Vagina (tissue), 2 donors: Measurements from ENCODE around the gene CRLF2. TPM values are rescaled to one million over a fixed set of nuclear protein-coding genes. Genes with fewer than 3 reads are reported as not detected.
"Not testable (repeated sequence)": the region's sequence is repeated elsewhere in the genome, so short reads cannot be mapped to it uniquely, and the experiment has no call there.

Source experiments
- DNase-seq, 2 donors: peaks; one replicate each; pipeline ENCODE4 v3.0.0-alpha.2; 2017; ENCODE audit errors: extremely low spot score in 2 of 2
- H3K27ac ChIP-seq: fragments of 200-600 bp; sonication (generic); one replicate; pipeline ENCODE4 v1.5.1; 2019
- H3K27me3 ChIP-seq: fragments of 200-600 bp; sonication (generic); one replicate; pipeline ENCODE4 v1.5.1; 2019
- H3K36me3 ChIP-seq, 2 donors: fragments of 200-600 bp; sonication (generic); one replicate each; pipeline ENCODE4 v1.5.1; 2017 to 2019
- H3K4me1 ChIP-seq: fragments of 200-600 bp; sonication (generic); one replicate; pipeline ENCODE4 v1.5.1; 2019
- H3K4me3 ChIP-seq, 2 donors: fragments of 200-600 bp; sonication (generic); 1 replicate in 1 of 2; 2 replicates in 1 of 2; pipeline ENCODE4 v1.5.1; 2016 to 2019
- H3K9me3 ChIP-seq: fragments of 200-600 bp; sonication (generic); one replicate; pipeline ENCODE4 v1.5.1; 2019
- POLR2A ChIP-seq, 2 donors: fragments of 450-650 bp; IDR thresholded peaks; one replicate each; pipeline ENCODE4 v1.6.1; 2017; ENCODE audit warnings: antibody characterized with exemption in 2 of 2, mild to moderate bottlenecking in 2 of 2, moderate library complexity in 2 of 2
- POLR2AphosphoS5 ChIP-seq, 2 donors: sonication (generic); formaldehyde crosslinking; IDR thresholded peaks; one replicate each; pipeline ENCODE4 v1.9.0; 2017; ENCODE audit warnings: antibody characterized with exemption in 2 of 2, mild to moderate bottlenecking in 2 of 2, low read depth in 1 of 2; ENCODE audit not compliant: insufficient read depth in 1 of 2
- intact Hi-C: fragments of 100-400 bp; cut with DNase I; formaldehyde crosslinking; loops from one replicate; pipeline ENCODE4 v1.15.1; 2023
- total RNA-seq: library from RNA; depleted of rRNA; stranded (reverse); fragments of >200 nt; gene quantifications from one replicate; pipeline ENCODE4 v1.2.3, GENCODE V29; 2016
- TF ChIP-seq, protein P1 (sequence below), 3 experiments: fragments of 450-650 bp in 2 of 3; fragments of 200-600 bp in 1 of 3; sonication (generic) in 1 of 3; IDR thresholded peaks; one replicate each; pipeline ENCODE4 v1.5.1; 2017 to 2019; ENCODE audit warnings: antibody characterized with exemption in 3 of 3, mild to moderate bottlenecking in 2 of 3, moderate library complexity in 2 of 3

CRLF2 gene, protein sequence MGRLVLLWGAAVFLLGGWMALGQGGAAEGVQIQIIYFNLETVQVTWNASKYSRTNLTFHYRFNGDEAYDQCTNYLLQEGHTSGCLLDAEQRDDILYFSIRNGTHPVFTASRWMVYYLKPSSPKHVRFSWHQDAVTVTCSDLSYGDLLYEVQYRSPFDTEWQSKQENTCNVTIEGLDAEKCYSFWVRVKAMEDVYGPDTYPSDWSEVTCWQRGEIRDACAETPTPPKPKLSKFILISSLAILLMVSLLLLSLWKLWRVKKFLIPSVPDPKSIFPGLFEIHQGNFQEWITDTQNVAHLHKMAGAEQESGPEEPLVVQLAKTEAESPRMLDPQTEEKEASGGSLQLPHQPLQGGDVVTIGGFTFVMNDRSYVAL
- not detected for total RNA-seq

DNA sequence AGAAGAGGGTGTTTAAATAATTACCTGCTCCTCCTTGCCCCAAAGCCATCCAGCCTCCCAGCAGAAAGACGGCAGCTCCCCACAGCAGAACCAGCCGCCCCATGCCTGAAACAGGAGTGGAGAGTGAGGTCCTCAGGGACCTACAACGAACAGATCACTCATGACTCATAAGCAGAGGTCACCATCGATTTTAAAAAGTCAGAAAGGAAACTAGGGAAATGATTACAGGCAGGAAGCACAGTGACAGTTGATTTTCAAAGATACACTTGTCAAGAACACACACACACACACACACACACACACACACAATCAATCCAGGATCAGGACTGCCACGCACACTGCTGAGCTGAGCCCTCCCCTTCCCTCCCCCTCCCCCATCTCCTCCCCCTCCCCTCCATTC lies at the start of gene CRLF2:
TSS of gene CRLF2 (minus strand) at position 118 of the 400 bp plus-strand sequence. CDS start at position 103, 15 bp downstream.
- intact Hi-C loops: no loop called here
- Histone ChIP-seq H3K27ac (no peak within 1 kb of the TSS), H3K27me3 (no peaks in the 10 kb centered on the region), H3K4me1 (no peaks in the 10 kb centered on the region), H3K36me3 (no peaks in the 10 kb centered on the region), H3K4me3 (no peak within 1 kb of the TSS), H3K9me3 (no peaks in the 10 kb centered on the region)
- DNase-seq: no peak
- no peak for TF ChIP-seq POLR2AphosphoS5 (IDR thresholded peaks at IDR 0.05; ENCODE audit: insufficient read depth in 1 of 2, low read depth in 1 of 2)
- no peak for TF ChIP-seq POLR2A (IDR thresholded peaks at IDR 0.05)
- TF ChIP-seq, protein P1, sequence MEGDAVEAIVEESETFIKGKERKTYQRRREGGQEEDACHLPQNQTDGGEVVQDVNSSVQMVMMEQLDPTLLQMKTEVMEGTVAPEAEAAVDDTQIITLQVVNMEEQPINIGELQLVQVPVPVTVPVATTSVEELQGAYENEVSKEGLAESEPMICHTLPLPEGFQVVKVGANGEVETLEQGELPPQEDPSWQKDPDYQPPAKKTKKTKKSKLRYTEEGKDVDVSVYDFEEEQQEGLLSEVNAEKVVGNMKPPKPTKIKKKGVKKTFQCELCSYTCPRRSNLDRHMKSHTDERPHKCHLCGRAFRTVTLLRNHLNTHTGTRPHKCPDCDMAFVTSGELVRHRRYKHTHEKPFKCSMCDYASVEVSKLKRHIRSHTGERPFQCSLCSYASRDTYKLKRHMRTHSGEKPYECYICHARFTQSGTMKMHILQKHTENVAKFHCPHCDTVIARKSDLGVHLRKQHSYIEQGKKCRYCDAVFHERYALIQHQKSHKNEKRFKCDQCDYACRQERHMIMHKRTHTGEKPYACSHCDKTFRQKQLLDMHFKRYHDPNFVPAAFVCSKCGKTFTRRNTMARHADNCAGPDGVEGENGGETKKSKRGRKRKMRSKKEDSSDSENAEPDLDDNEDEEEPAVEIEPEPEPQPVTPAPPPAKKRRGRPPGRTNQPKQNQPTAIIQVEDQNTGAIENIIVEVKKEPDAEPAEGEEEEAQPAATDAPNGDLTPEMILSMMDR (IDR thresholded peaks at IDR 0.05): no peak

- H3K4me1 ChIP-seq, H3K27me3 ChIP-seq, H3K9me3 ChIP-seq, H3K27ac ChIP-seq, intact Hi-C loops, H3K4me3 ChIP-seq, DNase-seq, H3K36me3 ChIP-seq: not testable (repeated sequence)
Measured at GRCh38 chrX:1261771-1262170, 49.3 kb upstream of the CRLF2 start.

GRCh38 chrX:1261285-1261684 lies 48.8 kb upstream of the CRLF2 start:
- Histone ChIP-seq H3K27ac (no peak overlapping the region), H3K36me3 (no peaks in the 10 kb centered on the region), H3K4me1 (no peaks in the 10 kb centered on the region), H3K9me3 (no peaks in the 10 kb centered on the region), H3K27me3 (no peaks in the 10 kb centered on the region), H3K4me3 (no peak overlapping the region)
- intact Hi-C loops: no loop called here
- TF ChIP-seq POLR2A (IDR thresholded peaks at IDR 0.05) (no peak), POLR2AphosphoS5 (IDR thresholded peaks at IDR 0.05; ENCODE audit: insufficient read depth in 1 of 2, low read depth in 1 of 2) (no peak)
- TF ChIP-seq, protein P1 (IDR thresholded peaks at IDR 0.05): no peak
- no peak for DNase-seq

GRCh38 chrX:1252861-1253260 lies 40.4 kb upstream of the CRLF2 start:
- intact Hi-C loops: no loop called here
- no peak for TF ChIP-seq POLR2AphosphoS5 (IDR thresholded peaks at IDR 0.05; ENCODE audit: insufficient read depth in 1 of 2, low read depth in 1 of 2)
- TF ChIP-seq, protein P1 (IDR thresholded peaks at IDR 0.05): no peak
- TF ChIP-seq POLR2A (IDR thresholded peaks at IDR 0.05): no peak
- no peaks in the 10 kb centered on the region for H3K36me3 ChIP-seq
- no peaks in the 10 kb centered on the region for H3K9me3 ChIP-seq
- DNase-seq: no peak
- H3K4me3 ChIP-seq: no peak overlapping the region
- no peak overlapping the region for H3K27ac ChIP-seq
- H3K27me3 ChIP-seq: no peaks in the 10 kb centered on the region
- H3K4me1 ChIP-seq: peaks cover 13% of the 10 kb centered on the region

DNA sequence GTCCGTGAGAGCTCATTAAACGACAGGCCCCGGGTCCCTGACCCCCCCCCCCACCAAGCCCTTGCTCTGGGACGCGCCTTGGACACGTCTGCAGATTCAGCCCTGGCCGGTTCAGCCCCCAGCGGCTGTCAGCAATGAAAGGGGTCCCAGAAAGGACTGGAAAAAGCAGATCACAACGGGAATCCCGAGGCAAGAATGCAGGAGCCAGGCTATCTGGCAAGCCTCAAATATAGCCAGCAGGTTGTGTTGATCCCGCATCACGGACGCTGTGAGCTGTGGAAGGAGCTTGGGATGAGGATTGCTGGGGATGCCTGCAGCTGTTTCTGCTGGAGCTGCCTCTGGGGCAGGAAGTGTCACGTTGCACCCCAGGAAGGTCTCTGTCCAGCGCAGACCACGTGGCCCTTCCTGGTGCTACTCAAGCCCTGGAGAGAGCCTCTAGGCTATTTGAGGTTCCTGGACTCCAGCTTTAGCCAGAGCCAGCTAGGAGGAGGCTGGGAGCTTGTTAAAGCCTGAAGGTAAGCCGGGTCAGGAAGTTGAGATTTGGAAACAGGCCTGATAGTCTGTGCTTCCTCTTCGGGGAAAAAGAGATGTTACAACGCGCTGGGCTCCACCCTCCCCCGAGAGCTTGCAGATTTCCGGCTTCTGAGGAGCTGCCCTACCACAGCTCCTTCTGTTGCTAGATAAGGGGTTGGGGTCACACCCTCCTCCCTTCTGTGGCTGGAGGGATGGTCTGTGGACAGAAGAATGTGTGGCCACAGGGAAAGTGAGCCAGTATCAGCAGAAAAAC lies 36.8 kb upstream of the CRLF2 start:
- DNase-seq: no peak
- H3K9me3 ChIP-seq: no peaks in the 10 kb centered on the region
- no peaks in the 10 kb centered on the region for H3K27me3 ChIP-seq
- TF ChIP-seq, protein P1 (IDR thresholded peaks at IDR 0.05): no peak
- TF ChIP-seq POLR2AphosphoS5 (IDR thresholded peaks at IDR 0.05; ENCODE audit: insufficient read depth in 1 of 2, low read depth in 1 of 2): no peak
- no peak for TF ChIP-seq POLR2A (IDR thresholded peaks at IDR 0.05)
- H3K4me3 ChIP-seq: peak overlapping the region in 1 of 2 donors; percentile 19
- intact Hi-C loops: no loop called here
- H3K27ac ChIP-seq: no peak overlapping the region
- H3K4me1 ChIP-seq: peaks cover 13% of the 10 kb centered on the region
- H3K36me3 ChIP-seq: no peaks in the 10 kb centered on the region
